C4-2B (cell line): ENCODE measurements around the gene PARD3B.

Experiments
- H3K27ac ChIP-seq: fragments of 450-650 bp; 2 replicates; pipeline ENCODE4 v1.5.1; 2017
- CTCF ChIP-seq: fragments of 450-650 bp; conservative IDR thresholded peaks from 2 replicates; pipeline ENCODE4 v1.5.1; 2017; ENCODE audit warnings: mild to moderate bottlenecking
- ZFX ChIP-seq: fragments of 450-650 bp; IDR thresholded peaks from 2 replicates; pipeline ENCODE4 v1.6.1; 2017

The PARD3B gene

GRCh38 chr2:205290299-205290698 lies 745.0 kb downstream of the PARD3B start:
- TF ChIP-seq CTCF (no peak), ZFX (no peak)
- no peak overlapping the region for H3K27ac ChIP-seq

- no peak overlapping the region for H3K27ac ChIP-seq
Measured at GRCh38 chr2:205292665-205293295, 747.5 kb downstream of the PARD3B start.

GRCh38 chr2:205293559-205293958 lies 748.3 kb downstream of the PARD3B start:
- no peak for TF ChIP-seq CTCF
- no peak for TF ChIP-seq ZFX
- no peak overlapping the region for H3K27ac ChIP-seq

More at GRCh38 chr2:205292665-205293295, 747.5 kb downstream of the PARD3B start:
- no peak for TF ChIP-seq ZFX
- TF ChIP-seq CTCF, result no peak

- TF ChIP-seq CTCF (no peak), ZFX (no peak)
Measured at GRCh38 chr2:205296959-205297358, 751.7 kb downstream of the PARD3B start.

GRCh38 chr2:205297368-205297767 lies 752.1 kb downstream of the PARD3B start:
- TF ChIP-seq ZFX (no peak), CTCF (no peak)

More at GRCh38 chr2:205296959-205297358, 751.7 kb downstream of the PARD3B start:
- no peak overlapping the region for H3K27ac ChIP-seq

GRCh38 chr2:205297846-205298245 lies 752.6 kb downstream of the PARD3B start:
- no peak overlapping the region for H3K27ac ChIP-seq
- TF ChIP-seq ZFX, result no peak
- no peak for TF ChIP-seq CTCF

More at GRCh38 chr2:205297368-205297767, 752.1 kb downstream of the PARD3B start:
- H3K27ac ChIP-seq, result no peak overlapping the region

- no peak for TF ChIP-seq CTCF
- TF ChIP-seq ZFX, result no peak
- H3K27ac ChIP-seq, result no peak overlapping the region
Measured at GRCh38 chr2:205311201-205311600, 765.9 kb downstream of the PARD3B start.
